ELF-1 (cell line): ENCODE results near the gene SPINK4.

ENCODE experiments used
- DNase-seq: peaks from one replicate; pipeline ENCODE4 v3.0.0-alpha.2; 2016; ENCODE audit warnings: low read depth, low spot score

Gene SPINK4

GRCh38 chr9:33291901-33292300, 51.9 kb downstream of the SPINK4 start:
- no peak for DNase-seq

GRCh38 chr9:33293782-33294181, 53.8 kb downstream of the SPINK4 start:
- no peak for DNase-seq

DNA sequence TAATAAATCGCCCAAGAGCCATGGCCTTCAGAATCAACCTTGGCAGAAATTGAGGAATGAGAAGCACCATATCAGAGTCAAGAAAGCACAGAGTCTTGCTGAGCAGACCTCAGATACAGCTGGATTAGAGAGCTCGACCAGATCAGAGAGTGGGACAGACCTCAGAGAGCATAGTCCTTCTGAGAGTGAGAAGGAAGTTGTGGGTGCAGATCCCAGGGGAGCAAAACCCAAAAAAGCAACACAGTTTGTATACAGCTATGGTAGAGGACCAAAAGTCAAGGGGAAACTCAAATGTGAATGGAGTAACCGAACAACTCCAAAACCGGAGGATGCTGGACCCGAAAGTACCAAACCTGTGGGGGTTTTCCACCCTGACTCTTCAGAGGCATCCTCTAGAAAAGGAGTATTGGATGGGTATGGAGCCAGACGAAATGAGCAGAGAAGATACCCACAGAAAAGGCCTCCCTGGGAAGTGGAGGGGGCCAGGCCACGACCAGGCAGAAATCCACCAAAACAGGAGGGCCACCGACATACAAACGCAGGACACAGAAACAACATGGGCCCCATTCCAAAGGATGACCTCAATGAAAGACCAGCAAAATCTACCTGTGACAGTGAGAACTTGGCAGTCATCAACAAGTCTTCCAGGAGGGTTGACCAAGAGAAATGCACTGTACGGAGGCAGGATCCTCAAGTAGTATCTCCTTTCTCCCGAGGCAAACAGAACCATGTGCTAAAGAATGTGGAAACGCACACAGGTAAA, 54.9 kb downstream of the SPINK4 start:
- no peak for DNase-seq

DNA sequence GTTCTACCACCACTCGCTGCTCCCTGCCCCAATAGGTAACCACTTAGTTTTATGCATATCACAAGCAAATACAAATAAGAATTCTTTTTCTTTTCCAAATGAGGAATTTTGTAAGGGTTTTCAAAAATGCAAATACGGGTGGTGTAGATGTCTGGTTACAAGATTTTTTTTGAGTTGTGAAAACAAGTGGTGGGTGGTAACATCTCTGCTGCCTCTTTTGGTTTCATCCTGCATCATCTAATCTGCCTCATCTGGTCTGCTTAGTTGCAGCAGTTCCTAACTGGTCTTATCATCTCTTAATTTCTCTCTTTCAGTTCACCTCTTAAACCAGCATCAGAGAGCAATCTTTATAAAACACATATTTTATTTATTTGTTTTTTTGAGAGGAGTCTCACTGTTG, 55.6 kb downstream of the SPINK4 start:
- no peak for DNase-seq

GRCh38 chr9:33297432-33297831, 57.5 kb downstream of the SPINK4 start:
- no peak for DNase-seq
